ENCODE measurements around the gene HSD3B7.

DNA sequence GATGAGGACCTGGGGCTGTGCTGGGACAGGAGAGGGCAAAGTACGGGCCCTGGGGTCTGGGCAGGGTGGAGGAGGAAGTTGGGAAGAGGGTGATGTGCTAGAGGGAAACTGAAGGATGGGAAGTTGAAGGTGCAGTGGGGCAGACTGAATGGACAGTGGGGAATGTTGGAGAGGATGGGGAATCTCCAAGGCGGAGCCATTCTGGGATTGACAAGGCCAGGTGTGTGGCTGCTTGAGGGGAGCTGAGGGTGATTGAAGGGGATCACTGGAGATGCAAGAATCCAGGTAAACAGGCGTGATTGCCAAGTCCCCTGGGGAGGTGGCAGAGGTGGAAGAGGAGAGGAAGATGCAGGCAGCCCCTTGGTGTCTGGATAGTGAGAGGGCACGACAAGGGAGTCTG, 8.5 kb upstream of the HSD3B7 start:
- TF ChIP-seq, protein P1, sequence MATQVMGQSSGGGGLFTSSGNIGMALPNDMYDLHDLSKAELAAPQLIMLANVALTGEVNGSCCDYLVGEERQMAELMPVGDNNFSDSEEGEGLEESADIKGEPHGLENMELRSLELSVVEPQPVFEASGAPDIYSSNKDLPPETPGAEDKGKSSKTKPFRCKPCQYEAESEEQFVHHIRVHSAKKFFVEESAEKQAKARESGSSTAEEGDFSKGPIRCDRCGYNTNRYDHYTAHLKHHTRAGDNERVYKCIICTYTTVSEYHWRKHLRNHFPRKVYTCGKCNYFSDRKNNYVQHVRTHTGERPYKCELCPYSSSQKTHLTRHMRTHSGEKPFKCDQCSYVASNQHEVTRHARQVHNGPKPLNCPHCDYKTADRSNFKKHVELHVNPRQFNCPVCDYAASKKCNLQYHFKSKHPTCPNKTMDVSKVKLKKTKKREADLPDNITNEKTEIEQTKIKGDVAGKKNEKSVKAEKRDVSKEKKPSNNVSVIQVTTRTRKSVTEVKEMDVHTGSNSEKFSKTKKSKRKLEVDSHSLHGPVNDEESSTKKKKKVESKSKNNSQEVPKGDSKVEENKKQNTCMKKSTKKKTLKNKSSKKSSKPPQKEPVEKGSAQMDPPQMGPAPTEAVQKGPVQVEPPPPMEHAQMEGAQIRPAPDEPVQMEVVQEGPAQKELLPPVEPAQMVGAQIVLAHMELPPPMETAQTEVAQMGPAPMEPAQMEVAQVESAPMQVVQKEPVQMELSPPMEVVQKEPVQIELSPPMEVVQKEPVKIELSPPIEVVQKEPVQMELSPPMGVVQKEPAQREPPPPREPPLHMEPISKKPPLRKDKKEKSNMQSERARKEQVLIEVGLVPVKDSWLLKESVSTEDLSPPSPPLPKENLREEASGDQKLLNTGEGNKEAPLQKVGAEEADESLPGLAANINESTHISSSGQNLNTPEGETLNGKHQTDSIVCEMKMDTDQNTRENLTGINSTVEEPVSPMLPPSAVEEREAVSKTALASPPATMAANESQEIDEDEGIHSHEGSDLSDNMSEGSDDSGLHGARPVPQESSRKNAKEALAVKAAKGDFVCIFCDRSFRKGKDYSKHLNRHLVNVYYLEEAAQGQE (IDR thresholded peaks at IDR 0.05; ENCODE audit: low read depth) = no peak
- TF ChIP-seq, protein P2, sequence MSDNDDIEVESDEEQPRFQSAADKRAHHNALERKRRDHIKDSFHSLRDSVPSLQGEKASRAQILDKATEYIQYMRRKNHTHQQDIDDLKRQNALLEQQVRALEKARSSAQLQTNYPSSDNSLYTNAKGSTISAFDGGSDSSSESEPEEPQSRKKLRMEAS (IDR thresholded peaks at IDR 0.05) = no peak
- TF ChIP-seq RAD21 (IDR thresholded peaks at IDR 0.05; ENCODE audit: low read depth) = no peak
- no peak for TF ChIP-seq EP300 (IDR thresholded peaks at IDR 0.05; ENCODE audit: borderline replicate concordance)
- TF ChIP-seq NFIC (IDR thresholded peaks at IDR 0.05) = no peak
- TF ChIP-seq TCF12 (IDR thresholded peaks at IDR 0.05; ENCODE audit: low read depth) = no peak
- TF ChIP-seq FOXM1 (IDR thresholded peaks at IDR 0.05; ENCODE audit: borderline replicate concordance, low read depth) = no peak

Measured in Ishikawa (cell line).